Left renal cortex interstitium (tissue), 4 donors: Measurements from ENCODE around the gene OTP. TPM values are rescaled to one million over a fixed set of nuclear protein-coding genes. Genes with fewer than 3 reads are reported as not detected.

Experiments
- DNase-seq, 4 donors: peaks; one replicate each; pipeline ENCODE4 v3.0.0-alpha.2; 2013; ENCODE audit warnings: low read depth in 4 of 4, low spot score in 2 of 4, missing footprints in 1 of 4
- polyA plus RNA-seq, 4 donors: library from polyadenylated mRNA; unstranded; fragments of 120-200 nt; gene quantifications; one replicate each; pipeline ENCODE4 v1.2.1, GENCODE V29; 2013; ENCODE audit not compliant: insufficient read length in 4 of 4

The OTP gene
- under 1 TPM in 1 of 4 donors, not detected in 3; 0.03 TPM for polyA plus RNA-seq

- no peak for DNase-seq
Observed at GRCh38 chr5:77637998-77638762, at the start of gene OTP. Gene OTP, minus strand, starts transcription at chr5:77638713. Its CDS starts 164 bp downstream, at chr5:77638549.

DNA sequence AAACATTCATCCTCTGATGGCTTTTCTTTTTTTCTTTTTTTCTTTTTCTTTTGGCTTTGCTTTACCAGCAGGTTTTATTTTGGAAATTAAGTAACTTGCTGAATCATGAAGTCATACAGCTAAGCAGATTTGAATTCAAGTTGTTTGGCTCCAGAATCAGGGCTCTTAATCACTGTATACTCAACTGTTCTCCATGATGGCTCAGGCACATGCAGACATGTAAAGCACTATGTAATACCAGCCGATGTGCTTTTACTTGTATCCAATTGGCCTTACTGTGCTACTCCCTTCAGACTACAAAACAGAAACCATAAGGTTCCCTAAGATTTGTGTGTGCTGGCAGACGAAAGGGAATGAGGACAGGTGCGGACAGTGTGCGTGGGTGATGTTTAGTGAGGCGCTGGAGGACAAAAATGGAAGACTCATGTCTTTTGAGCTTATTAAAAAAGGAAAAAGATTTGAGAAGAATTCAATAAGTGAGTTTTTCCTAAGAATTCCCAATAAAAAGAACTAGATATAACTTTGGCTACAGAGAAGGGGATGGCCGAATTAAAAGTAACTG lies 44.7 kb upstream of the OTP start:
- DNase-seq, result no peak

GRCh38 chr5:77670526-77670925 lies 32.0 kb upstream of the OTP start:
- no peak for DNase-seq

DNA sequence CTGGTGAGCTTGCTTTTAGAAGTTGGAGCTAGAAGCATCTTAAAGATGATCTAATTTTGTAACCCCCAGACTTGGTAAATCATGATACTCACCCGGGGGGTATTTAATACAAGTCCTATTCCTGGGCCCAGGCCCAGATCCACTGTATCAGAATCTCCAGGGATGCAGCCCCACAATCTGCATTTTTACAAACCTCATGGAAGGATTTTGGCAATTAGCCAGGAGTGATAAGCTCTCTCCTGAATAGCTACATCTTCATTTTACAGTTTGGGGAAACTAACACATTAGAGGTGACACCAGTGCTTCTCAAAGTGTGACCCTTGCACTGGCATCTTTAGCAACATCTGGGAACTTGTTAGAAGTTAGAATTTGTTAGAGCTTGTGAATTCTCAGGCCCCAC lies 31.2 kb upstream of the OTP start:
- DNase-seq, result no peak

DNA sequence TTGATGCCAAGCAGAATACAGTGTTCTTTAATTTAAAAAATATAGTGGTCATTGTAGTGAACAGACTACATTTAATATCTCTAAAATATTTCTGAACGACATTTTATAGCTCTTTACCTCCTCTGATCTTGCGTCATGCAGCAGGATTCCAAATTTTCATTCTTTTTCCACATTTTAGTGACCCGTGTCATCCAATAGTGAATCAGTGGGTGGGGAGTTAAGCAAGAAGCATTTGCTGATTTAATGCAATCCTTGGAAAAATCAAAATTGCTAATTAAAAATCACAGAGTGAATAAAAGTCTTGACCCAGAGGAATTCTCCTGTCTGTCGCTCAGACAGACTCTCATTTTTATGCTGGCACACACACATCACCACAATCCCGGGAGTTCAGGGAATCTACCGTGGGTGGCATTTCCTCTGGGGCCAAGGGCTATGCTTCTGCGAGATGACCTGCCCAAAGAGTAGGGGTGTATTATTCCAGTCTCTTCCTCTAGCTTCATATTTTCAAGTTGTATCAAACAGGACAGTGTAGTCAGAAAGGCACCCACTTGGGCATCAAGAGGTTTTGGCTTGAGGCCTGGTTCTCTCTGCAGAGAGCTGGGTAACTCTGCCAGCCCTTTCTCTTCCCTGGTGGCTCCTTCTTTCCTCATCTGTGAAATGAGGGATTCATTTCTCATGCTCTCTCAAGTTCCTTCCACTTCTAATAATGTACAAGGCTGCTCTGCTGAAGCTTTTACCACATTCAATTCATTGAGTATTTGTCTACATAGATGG lies 24.8 kb upstream of the OTP start:
- DNase-seq, result no peak

DNA sequence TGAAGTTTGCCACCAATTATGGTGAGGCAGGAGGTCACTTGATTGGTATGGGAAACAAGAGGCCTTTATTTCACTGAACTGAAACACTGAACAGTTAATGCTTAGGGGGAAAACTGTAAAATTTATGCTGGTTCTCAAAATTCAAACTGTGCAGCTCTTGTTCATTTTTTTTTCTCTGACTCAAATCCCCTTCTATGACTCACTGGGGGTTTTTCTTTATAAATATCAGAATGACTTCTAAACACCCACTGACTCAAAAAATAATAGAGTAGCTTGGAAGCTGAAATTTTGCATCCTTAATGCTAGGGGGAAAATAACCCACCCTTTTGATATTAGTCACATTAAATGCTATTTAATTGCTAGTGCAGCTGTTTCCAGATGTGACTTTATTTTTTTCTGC lies 24.1 kb upstream of the OTP start:
- DNase-seq, result no peak

GRCh38 chr5:77658662-77659061 lies 20.1 kb upstream of the OTP start:
- DNase-seq, result no peak

- DNase-seq, result no peak
Observed at GRCh38 chr5:77651343-77651742, 12.8 kb upstream of the OTP start.

DNA sequence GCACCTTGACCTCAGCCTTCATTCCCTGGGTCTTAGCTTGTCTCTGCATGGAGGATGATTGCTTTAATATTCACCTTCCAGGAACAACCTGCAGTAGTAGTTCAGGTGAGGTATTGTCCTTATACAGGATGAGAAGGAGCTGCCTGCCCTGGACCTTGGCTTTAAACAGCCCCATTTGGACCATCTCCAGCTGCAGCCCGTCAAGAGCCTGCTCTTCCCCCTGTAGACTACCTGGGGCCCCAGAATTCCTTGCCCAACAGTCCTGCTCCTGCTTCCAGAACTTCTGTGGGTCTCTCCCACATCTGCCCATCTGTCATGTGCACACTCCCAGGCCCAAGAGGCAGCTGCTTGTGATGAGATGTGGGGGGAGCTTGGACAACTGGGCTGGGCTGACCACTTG lies 12.2 kb upstream of the OTP start:
- no peak for DNase-seq

DNA sequence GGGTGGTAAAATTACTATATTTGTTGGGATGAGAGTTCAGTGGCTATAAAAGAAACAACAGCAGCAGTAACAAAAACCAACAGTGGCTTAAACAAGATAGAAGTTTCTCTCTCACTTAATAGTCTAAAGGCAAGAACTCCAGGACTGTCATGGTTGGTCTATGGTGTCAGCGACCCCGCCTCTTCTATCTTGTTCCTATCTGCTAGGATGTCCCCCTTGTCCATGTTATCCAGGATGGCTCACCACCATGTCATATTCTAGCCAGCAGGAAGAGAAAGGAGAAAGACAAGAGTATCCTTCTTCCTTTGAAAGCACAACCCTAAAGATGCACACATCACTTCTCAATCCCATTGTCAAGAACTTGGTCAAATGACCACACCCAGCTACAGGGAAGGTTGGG lies 11.3 kb upstream of the OTP start:
- no peak for DNase-seq

- no peak for DNase-seq
Observed at GRCh38 chr5:77645995-77646639, 7.6 kb upstream of the OTP start.

- no peak for DNase-seq
Observed at GRCh38 chr5:77645158-77645994, 6.9 kb upstream of the OTP start.

GRCh38 chr5:77644371-77645157 lies 6.1 kb upstream of the OTP start:
- DNase-seq, result no peak

GRCh38 chr5:77643654-77644370 lies 5.3 kb upstream of the OTP start:
- DNase-seq, result no peak

- DNase-seq, result no peak
Observed at GRCh38 chr5:77642738-77643653, 4.5 kb upstream of the OTP start.

DNA sequence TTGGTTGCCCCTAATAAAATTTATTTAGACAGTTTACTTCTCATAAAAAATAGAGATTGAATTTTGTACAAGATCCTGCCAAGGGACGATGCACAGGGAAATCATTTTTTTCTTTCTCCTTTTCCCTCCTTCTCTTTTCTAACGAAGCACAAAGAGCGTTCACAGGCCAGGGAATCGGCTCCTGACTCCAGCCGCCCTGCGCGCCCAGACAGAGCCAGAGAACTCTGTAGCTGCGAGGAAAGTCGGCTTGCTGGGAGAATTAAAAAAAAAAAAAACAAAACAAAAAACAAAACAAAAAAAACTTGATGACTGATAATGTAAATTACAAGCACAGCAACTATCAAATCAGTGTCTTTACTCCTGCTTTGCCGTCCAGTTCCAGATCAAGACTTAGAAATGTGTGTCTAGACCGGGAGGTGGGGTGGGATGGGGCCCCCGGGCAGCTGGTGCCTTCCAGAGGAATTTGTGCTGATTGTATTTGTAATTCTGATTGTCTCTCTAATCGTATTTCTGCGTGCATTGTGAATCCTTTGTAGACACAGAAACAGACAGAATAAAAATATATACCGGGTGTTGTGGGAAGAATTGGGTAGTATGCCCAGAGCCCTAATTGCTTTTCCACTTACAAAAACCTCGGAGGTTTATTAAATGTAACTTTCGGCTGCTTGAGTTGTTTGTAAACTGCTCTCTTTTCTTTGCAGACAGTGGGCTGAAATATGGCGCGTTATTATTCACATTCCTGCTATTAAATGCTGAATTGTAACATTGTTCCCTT lies 3.6 kb upstream of the OTP start:
- no peak for DNase-seq

DNA sequence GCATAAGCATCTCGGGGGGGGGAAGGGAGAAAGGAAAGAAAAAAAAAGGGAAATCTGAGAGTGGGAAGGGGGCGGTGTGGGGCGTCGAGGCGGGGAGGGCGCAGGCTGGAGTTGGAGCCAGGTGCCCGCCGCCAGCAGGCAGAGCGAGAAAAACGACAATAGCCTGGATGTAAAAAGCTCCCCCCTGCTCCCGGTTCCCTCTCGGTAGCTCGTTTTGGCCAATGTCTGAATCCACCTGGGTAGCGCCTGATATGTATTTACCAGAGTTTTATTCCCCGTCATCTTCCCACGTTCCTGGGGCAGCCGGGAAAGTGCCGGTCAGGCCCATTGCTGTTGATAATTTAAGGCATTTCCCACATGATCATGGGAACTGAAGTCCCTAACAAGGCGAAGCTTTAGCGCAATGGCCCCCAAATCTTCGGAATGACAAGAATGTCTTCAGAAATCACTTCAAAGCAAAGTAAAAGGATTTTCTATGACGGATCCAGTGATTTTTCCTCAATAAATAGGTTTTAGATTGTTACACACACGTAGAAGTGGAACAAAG lies 3.0 kb upstream of the OTP start:
- no peak for DNase-seq
